WERI-Rb-1 (cell line): Measurements from ENCODE around the gene DAND5.
"Not testable (repeated sequence)": the region's sequence is repeated elsewhere in the genome, so short reads cannot be mapped to it uniquely, and the experiment has no call there.

Experiments
- DNase-seq: peaks from one replicate; pipeline ENCODE4 v3.0.0-alpha.2; 2020
- H3K27ac ChIP-seq: fragments of 250-450 bp; sonication (Bioruptor Pico); 2 replicates; pipeline ENCODE4 v1.5.1; 2020; ENCODE audit warnings: mild to moderate bottlenecking, moderate library complexity
- H3K27me3 ChIP-seq: fragments of 250-450 bp; sonication (Bioruptor Pico); 2 replicates; pipeline ENCODE4 v1.5.1; 2021; ENCODE audit warnings: mild to moderate bottlenecking, low read depth, moderate library complexity; ENCODE audit not compliant: insufficient read depth, severe bottlenecking
- H3K36me3 ChIP-seq: fragments of 250-450 bp; sonication (Bioruptor Pico); 2 replicates; pipeline ENCODE4 v1.5.1; 2020; ENCODE audit warnings: mild to moderate bottlenecking, moderate library complexity
- H3K4me3 ChIP-seq: 2 replicates; pipeline ENCODE4 v1.5.1; 2011; ENCODE audit warnings: low read depth, mild to moderate bottlenecking, control low read depth, low read length
- H3K9me3 ChIP-seq: fragments of 250-450 bp; sonication (Bioruptor Pico); 2 replicates; pipeline ENCODE4 v1.5.1; 2021; ENCODE audit warnings: mild to moderate bottlenecking, moderate library complexity; ENCODE audit not compliant: severe bottlenecking
- TF ChIP-seq, protein P1 (sequence below): IDR thresholded peaks from 2 replicates; pipeline ENCODE4 v1.5.1; 2011; ENCODE audit warnings: low read depth, mild to moderate bottlenecking, control low read depth, inconsistent platforms, low read length

DAND5 gene

DNA sequence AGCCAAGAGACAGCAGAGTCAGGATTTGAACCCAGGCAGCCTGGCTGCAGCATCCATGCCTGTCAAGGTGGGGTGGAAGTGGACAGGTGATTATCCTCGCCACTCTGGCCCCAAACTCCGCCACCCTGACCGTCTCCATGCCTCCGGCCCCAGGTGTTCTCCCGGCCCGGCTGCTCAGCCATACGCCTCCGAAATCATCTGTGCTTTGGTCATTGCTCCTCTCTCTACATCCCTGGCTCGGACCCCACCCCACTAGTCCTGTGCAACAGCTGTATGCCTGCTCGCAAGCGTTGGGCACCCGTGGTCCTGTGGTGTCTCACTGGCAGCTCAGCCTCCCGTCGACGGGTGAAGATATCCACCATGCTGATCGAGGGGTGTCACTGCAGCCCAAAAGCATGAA, 3.9 kb downstream of the DAND5 start:
- Histone ChIP-seq H3K27ac (no peak overlapping the region), H3K36me3 (no peaks in the 10 kb centered on the region; the same call in 1 of the 2 replicates), H3K4me3 (no peak overlapping the region), H3K9me3 (no peaks in the 10 kb centered on the region), H3K27me3 (no peaks in the 10 kb centered on the region)
- TF ChIP-seq, protein P1, sequence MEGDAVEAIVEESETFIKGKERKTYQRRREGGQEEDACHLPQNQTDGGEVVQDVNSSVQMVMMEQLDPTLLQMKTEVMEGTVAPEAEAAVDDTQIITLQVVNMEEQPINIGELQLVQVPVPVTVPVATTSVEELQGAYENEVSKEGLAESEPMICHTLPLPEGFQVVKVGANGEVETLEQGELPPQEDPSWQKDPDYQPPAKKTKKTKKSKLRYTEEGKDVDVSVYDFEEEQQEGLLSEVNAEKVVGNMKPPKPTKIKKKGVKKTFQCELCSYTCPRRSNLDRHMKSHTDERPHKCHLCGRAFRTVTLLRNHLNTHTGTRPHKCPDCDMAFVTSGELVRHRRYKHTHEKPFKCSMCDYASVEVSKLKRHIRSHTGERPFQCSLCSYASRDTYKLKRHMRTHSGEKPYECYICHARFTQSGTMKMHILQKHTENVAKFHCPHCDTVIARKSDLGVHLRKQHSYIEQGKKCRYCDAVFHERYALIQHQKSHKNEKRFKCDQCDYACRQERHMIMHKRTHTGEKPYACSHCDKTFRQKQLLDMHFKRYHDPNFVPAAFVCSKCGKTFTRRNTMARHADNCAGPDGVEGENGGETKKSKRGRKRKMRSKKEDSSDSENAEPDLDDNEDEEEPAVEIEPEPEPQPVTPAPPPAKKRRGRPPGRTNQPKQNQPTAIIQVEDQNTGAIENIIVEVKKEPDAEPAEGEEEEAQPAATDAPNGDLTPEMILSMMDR: no peak
- no peak for DNase-seq

DNA sequence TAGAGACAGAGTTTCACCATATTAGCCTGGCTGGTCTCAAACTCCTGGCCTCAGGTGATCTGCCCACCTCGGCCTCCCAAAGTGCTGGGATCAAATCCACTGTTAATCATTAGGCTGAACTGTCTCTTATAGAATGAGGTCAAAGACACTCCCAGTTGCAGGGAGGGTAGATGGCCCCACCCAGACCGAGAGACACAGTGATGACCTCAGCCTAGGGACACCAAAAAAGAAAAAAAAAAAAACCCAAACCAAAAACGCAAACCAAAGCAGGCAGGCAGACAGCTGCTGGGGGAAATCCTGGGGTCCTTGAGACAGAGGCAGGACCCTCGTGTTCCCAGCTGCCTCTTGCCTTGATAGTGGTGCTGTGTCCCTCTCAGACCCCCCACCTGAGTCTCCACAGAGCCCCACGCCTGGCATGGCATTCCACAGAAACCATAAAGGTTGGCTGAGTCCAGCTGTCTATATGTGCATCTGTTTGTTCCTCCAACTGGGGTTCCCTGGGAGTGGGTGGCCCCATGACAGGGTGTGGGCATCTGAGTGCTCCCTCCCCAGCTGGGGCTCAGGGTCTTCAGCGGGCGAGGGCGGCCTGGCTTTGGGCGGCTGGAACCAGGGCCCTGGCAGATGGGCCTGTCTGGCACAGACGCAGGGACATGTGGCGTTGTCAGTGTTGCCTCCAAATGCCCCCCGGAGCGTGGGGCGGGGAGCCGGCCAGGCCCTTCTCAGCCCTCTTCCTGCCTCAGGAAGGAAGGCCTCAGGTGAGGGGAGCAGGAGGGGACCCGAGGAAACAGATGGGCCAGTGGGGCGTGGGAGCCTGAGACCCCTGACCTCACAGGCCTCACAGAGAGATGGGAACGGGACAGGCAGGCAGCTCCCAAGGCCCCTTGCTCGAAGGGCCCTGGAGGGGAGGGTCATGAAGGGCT, 5.2 kb downstream of the DAND5 start:
- Histone ChIP-seq H3K4me3 (no peak overlapping the region), H3K9me3 (no peaks in the 10 kb centered on the region), H3K27ac (no peak overlapping the region; the same call in 1 of the 2 replicates), H3K36me3 (no peaks in the 10 kb centered on the region; the same call in 1 of the 2 replicates), H3K27me3 (no peaks in the 10 kb centered on the region)
- no peak for DNase-seq
- TF ChIP-seq, protein P1: no peak

DNA sequence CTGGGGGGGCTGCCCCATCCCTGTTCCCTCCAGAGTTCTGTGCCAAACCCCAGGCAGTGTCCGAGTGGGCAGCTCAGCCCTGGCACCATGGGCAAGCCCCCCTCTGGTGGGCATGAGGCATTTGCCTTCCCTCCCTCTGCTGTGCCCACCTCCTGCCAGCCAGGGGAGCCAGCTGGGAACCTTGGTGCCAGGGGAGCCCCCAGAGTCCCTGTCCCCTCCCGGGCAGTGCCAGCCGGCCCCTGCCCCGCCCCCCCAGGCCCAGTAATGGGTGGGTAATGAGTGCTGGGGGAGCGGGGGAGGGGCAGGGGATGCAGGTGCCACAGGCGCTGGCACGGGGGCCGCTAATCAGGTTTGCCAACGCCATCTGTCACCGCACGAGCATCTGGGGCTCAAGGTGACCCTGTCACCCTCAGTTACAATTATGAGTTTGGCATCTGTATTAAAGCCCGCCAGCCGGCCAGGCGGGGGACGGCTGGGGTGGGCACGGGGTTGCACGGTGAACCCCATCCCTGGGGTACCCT, 5.9 kb downstream of the DAND5 start:
- H3K27ac ChIP-seq: no peak overlapping the region
- TF ChIP-seq, protein P1: no peak
- H3K9me3 ChIP-seq: no peaks in the 10 kb centered on the region
- H3K36me3 ChIP-seq: no peaks in the 10 kb centered on the region
- DNase-seq: no peak
- H3K27me3 ChIP-seq: no peaks in the 10 kb centered on the region
- no peak overlapping the region for H3K4me3 ChIP-seq

DNA sequence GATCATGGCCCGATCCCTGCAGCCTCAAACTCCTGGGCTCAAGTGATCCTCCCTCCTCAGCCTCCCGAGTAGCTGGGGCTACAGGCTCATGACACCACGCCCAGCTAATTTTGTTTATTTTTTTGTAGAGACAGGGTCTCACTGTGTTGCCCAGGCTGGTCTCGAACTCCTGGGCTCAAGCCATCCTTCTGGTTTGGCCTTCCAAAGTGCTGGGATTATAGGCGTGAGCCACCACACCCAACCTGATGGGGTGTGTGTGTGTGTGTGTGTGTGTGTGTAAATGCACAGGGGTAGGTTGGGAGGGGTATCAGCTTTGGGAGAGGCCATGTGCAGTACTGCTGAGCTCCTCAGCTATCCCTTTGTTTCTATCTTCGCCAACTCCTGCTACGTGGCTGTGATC, 6.7 kb downstream of the DAND5 start:
- not testable (repeated sequence) for H3K9me3 ChIP-seq, H3K27ac ChIP-seq, H3K4me3 ChIP-seq, H3K36me3 ChIP-seq, H3K27me3 ChIP-seq, DNase-seq

DNA sequence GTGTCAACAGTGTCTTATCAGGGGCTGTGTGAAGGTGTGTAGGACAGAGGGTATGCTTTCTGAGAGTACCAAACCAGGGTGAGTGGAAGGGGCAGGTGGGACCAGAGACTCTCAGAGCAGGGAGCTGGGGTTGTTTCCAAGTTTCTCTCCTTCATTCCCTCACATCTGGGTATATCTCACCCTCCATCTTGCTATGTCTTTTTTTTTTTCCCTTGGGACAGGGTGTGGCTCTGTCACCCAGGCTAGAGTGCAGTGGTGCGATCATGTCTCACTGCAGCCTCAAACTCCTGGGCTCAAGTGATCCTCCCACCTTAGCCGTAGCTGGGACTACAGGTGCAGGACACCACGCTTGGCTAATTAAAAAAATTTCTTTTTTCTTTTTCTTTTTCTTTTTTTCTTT, 10.6 kb downstream of the DAND5 start:
- Histone ChIP-seq H3K4me3 (no peak overlapping the region), H3K27me3 (no peaks in the 10 kb centered on the region), H3K27ac (no peak overlapping the region), H3K9me3 (no peaks in the 10 kb centered on the region), H3K36me3 (no peaks in the 10 kb centered on the region)
- no peak for DNase-seq
- TF ChIP-seq, protein P1: no peak

DNA sequence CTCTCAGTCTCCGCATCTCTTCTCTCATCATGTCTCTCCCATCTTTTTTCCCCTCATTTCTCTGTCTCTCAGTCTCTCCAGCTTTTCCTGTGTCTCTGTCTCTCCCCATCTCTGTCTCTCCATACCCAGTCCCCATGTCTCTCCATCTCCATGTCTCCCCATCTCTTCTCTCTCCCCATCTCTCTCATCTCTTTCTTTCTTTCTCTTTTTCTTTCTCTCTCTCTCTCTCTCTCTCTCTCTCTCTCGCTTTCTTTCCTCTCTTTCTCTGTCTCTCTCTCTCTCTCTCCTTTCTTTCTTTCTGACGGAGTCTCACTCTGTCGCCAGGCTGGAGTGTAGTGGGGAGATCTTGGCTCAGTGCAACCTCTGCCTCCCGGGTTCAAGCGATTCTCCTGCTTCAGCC, 13.3 kb downstream of the DAND5 start:
- no peaks in the 10 kb centered on the region for H3K9me3 ChIP-seq
- TF ChIP-seq, protein P1: no peak
- H3K27me3 ChIP-seq: no peaks in the 10 kb centered on the region
- no peak overlapping the region for H3K27ac ChIP-seq
- DNase-seq: no peak
- no peak overlapping the region for H3K4me3 ChIP-seq
- no peaks in the 10 kb centered on the region for H3K36me3 ChIP-seq
